CD4-positive, alpha-beta T cell treated with Interferon alpha-2 for 1 hour (primary cell): Measurements from ENCODE around the gene CCNL2.

Experiments
- DNase-seq, 2 donors: peaks; one replicate each; pipeline ENCODE4 v3.0.0-alpha.2; 2020 to 2022

Gene CCNL2

DNA sequence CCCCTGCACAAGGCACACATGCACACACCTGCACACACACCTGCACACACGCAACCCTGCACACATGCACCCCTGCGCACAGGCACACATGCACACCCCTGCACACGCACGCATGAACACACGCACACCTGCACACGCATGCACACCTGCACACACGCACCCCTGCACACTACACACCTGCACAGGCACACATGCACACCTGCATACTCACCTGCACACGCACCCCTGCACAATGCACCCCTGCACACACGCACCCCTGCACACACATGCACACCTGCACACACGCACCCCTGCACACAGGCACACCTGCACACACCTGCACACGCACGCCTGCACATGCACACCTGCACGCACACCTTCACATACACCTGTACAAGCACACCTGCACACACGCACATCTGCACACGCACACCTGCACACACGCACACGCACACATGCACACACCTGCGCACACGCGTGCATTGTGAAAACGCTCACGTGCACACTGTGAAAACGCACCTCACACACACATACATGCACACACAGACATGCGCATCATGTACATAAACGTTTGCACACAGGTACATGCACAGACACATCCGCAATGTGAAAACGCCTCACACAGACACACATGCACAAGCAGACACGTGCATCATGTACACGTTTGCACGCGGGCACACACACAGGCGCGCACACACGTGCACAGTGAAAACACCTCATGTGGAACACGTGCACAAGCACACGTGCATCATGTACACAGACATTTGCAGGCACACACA is 58.2 kb downstream of the CCNL2 start:
- no peak for DNase-seq

DNA sequence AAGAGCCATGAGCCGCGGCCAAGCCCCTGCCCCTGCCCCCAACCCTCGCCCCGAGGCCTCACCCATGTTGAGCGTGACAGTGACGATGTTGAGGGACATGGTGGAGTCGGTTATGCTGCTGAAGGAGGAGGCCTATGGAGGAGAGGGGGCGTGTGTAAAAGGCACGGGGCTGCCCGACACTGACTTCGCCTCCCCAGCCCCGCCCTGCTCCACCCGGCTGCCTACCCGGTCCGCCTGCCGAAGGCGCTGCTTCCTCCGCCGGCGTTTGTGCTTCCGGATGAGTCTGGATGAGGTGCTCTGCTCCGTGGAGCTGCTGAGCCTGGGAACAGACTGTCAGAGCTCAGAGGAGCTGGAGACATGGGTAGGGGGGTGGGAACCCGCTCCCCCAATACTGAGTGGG is 59.0 kb downstream of the CCNL2 start:
- no peak for DNase-seq

DNA sequence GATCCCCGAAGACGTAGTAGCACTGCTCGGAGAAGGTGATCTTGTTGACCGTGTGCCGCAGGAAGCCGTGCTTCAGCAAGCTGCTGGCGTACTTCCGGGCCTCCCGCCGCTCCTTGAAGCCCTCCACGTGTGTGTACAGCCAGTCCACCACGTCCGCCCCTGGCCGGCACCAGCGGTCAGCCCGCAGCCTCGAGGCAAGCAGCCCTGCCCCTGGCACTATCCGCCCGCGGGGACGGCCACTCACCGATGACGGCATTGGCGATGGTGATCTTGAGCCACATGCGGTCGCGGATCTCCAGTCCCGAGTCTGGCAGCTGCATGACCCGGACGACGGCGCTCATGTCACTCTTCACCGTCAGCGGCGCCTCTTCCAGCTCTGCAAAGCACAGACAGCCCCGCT is 60.9 kb downstream of the CCNL2 start:
- no peak for DNase-seq

DNA sequence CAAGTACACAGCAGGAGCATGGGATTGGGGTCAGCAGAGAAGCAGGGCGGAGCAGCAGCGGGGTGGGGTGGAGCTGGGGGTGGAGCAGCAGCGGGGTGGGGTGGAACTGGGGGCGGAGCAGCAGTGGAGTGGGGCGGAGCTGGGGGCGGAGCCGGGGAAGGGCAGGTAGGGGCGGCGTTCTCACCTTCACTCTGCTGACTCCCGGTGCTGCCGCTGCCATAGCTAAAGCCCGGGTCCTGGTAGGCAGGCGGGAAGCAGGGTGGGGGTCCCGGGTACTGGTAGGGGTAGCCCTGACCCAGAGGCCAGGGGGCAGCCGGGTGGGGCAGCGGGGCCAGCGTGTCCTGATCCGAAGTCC is 61.4 kb downstream of the CCNL2 start:
- peak in 1 of 2 donors; percentile 45 for DNase-seq

DNA sequence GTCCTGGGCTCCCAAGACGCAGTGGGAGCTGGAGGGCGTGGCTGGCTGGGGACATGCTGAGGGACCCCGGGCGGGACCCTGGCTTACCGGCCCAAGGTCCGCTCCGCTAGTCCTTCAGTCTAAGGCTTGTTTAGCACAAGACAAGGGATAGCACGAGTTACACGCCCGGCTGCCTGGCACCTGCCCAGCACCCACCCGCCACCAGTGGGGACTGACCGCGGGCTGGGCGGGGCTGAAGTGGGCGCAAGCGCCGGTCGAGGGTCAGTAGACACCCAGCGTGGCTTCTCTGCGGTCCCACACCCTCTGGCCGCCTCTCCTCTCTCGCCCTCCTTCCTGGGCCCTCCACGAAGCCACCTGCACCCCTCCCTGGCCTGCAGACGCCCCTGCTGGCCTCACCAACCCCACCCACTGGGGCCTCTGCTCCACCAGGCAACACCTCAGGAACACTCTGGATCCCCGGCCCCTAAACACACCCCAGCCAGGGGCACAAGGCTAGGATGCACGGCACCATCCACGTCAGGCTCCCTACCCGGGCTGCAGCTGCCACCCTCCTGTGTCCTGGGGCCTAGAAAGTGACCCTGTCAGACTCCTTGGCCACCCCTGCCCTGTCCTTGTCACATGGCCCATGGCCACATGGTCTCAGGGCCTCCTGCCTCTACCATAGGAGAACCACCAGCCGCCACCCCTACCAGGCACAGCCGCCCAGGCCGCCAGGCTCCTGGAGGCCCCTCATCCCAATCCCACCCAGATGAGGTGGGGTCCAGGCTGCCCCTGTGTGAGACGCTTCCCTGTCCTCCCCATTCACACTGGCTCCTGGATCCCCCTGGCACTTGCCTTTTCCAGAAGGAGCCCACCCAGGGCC is 62.0 kb downstream of the CCNL2 start:
- no peak for DNase-seq

DNA sequence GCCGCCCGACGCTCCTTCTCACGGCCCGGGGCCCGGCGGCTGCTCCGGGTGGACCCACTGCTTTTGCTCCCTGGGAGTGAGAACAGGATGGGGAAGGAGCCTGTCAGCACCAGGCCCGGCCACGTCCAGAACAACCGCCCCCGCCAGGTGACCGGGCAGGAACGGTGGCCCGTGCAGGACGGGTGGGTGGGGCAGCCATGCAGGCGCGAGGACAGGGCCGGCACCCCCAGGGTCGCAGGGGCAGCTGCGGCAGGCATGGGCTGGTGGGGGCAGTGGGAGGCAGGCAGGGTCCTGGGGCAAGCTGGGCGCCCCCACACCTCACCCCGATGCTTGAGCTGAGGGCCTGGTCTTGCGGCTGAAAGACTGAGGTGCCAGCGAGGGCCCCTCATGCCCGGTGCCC is 62.7 kb downstream of the CCNL2 start:
- DNase-seq: no peak

DNA sequence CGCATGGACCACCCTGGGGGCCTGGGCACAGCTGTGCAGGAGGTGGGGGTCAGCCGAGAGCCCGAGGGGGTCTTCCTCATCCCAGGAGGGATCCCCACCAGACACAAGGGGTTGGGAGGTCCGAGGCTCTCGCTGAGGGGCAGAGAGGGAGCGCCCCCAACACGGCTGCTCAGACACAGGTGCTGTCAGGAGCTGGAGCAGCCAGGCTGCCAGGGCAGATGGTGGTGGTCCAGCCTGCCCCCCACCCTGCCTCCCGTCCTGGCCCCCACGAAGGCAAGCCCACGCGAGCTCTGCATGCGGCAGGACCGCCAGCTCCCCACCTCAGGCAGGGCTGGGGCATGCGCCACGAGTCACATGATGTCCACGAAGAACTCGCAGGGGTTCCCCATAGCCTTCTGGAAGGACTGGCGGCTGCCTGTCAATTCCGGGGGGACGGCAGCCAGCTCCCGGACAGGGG is 63.3 kb downstream of the CCNL2 start:
- DNase-seq: no peak
